ENCODE results near the gene DBF4. TPM values are rescaled to one million over a fixed set of nuclear protein-coding genes. Genes with fewer than 3 reads are reported as not detected.
"Not testable (repeated sequence)": the region's sequence is repeated elsewhere in the genome, so short reads cannot be mapped to it uniquely, and the experiment has no call there.

The DBF4 gene
- total and polyA plus RNA-seq, 4 donors, result 2.3 to 27.0 (median 3.7) TPM

DNA sequence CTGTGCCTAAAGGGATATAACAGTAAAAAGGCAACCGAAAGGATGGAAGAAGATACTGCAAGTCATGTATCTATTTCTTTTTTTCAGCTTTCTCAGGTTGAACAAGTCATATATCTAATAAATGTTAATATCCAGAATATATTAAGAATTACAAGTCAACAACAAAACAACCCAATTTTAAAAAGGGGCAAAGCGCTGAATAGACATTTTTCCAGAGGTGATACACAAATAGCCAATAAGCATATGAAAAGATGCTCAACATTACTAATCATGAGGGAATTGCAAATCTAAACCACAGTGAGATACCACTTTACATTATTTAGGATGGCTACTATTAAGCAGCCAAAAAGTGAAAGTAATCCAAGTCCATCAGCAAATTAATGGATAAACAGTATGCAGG, 23.0 kb downstream of the DBF4 start:
- peaks cover 0 to 6% (median 0%) of the 10 kb centered on the region in 4 donors for H3K36me3 ChIP-seq (ENCODE audit: control insufficient read depth in 4 of 4, insufficient read depth in 3 of 4, low read depth in 1 of 4, low read length in 3 of 4)
- WGBS, result 97% methylated on average over 2 of the region's 2 CpGs

DNA sequence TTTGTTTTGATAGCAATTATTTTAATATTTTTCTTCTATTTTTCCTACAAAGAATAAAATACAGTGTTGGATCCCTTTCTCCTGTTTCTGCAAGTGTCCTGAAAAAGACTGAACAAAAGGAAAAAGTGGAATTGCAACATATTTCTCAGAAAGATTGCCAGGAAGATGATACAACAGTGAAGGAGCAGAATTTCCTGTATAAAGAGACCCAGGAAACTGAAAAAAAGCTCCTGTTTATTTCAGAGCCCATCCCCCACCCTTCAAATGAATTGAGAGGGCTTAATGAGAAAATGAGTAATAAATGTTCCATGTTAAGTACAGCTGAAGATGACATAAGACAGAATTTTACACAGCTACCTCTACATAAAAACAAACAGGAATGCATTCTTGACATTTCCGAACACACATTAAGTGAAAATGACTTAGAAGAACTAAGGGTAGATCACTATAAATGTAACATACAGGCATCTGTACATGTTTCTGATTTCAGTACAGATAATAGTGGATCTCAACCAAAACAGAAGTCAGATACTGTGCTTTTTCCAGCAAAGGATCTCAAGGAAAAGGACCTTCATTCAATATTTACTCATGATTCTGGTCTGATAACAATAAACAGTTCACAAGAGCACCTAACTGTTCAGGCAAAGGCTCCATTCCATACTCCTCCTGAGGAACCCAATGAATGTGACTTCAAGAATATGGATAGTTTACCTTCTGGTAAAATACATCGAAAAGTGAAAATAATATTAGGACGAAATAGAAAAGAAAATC, 31.0 kb downstream of the DBF4 start:
- not testable (repeated sequence) for DNase-seq (ENCODE audit: low spot score); H3K27me3 ChIP-seq (ENCODE audit: control insufficient read depth in 4 of 4, insufficient read depth in 4 of 4, low read length in 3 of 4); H3K4me3 ChIP-seq (ENCODE audit: low read depth in 1 of 3, low read length in 3 of 3); H3K4me1 ChIP-seq (ENCODE audit: control insufficient read depth in 4 of 4, insufficient read depth in 4 of 4, low read length in 3 of 4); H3K36me3 ChIP-seq (ENCODE audit: control insufficient read depth in 4 of 4, insufficient read depth in 3 of 4, low read depth in 1 of 4, low read length in 3 of 4); H3K9ac ChIP-seq (ENCODE audit: low read depth in 1 of 2, low read length in 2 of 2); H3K9me3 ChIP-seq (ENCODE audit: control insufficient read depth in 4 of 4, low read length in 3 of 4); H3K27ac ChIP-seq (ENCODE audit: low read depth in 1 of 2, low read length in 2 of 2)
- WGBS, result 96% methylated on average over 3 of the region's 3 CpGs

More for the DNA sequence above, 23.0 kb downstream of the DBF4 start:
- Histone ChIP-seq H3K27ac (ENCODE audit: low read depth in 1 of 2, low read length in 2 of 2) (no peak overlapping the region), H3K4me1 (ENCODE audit: control insufficient read depth in 4 of 4, insufficient read depth in 4 of 4, low read length in 3 of 4) (no peaks in the 10 kb centered on the region), H3K4me3 (ENCODE audit: low read depth in 1 of 3, low read length in 3 of 3) (no peak overlapping the region), H3K9ac (ENCODE audit: low read depth in 1 of 2, low read length in 2 of 2) (no peak overlapping the region), H3K9me3 (ENCODE audit: control insufficient read depth in 4 of 4, low read length in 3 of 4) (no peaks in the 10 kb centered on the region), H3K27me3 (ENCODE audit: control insufficient read depth in 4 of 4, insufficient read depth in 4 of 4, low read length in 3 of 4) (no peaks in the 10 kb centered on the region)
- TF ChIP-seq HNF4A (conservative IDR thresholded peaks at IDR 0.05) (no peak), FOXA1 (IDR thresholded peaks at IDR 0.05) (no peak), GABPA (IDR thresholded peaks at IDR 0.05 in 1 of 2, conservative IDR thresholded peaks at IDR 0.05 in 1 of 2) (no peak), YY1 (IDR thresholded peaks at IDR 0.05) (no peak), REST (IDR thresholded peaks at IDR 0.05) (no peak), TAF1 (conservative IDR thresholded peaks at IDR 0.05) (no peak), FOXA2 (IDR thresholded peaks at IDR 0.05) (no peak), RXRA (IDR thresholded peaks at IDR 0.05) (no peak), JUND (IDR thresholded peaks at IDR 0.05) (no peak)
- TF ChIP-seq, protein P1, sequence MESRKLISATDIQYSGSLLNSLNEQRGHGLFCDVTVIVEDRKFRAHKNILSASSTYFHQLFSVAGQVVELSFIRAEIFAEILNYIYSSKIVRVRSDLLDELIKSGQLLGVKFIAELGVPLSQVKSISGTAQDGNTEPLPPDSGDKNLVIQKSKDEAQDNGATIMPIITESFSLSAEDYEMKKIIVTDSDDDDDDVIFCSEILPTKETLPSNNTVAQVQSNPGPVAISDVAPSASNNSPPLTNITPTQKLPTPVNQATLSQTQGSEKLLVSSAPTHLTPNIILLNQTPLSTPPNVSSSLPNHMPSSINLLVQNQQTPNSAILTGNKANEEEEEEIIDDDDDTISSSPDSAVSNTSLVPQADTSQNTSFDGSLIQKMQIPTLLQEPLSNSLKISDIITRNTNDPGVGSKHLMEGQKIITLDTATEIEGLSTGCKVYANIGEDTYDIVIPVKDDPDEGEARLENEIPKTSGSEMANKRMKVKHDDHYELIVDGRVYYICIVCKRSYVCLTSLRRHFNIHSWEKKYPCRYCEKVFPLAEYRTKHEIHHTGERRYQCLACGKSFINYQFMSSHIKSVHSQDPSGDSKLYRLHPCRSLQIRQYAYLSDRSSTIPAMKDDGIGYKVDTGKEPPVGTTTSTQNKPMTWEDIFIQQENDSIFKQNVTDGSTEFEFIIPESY (IDR thresholded peaks at IDR 0.05), result no peak
- TF ChIP-seq, protein P2, sequence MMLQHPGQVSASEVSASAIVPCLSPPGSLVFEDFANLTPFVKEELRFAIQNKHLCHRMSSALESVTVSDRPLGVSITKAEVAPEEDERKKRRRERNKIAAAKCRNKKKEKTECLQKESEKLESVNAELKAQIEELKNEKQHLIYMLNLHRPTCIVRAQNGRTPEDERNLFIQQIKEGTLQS (IDR thresholded peaks at IDR 0.05), result no peak
- TF ChIP-seq, protein P3, sequence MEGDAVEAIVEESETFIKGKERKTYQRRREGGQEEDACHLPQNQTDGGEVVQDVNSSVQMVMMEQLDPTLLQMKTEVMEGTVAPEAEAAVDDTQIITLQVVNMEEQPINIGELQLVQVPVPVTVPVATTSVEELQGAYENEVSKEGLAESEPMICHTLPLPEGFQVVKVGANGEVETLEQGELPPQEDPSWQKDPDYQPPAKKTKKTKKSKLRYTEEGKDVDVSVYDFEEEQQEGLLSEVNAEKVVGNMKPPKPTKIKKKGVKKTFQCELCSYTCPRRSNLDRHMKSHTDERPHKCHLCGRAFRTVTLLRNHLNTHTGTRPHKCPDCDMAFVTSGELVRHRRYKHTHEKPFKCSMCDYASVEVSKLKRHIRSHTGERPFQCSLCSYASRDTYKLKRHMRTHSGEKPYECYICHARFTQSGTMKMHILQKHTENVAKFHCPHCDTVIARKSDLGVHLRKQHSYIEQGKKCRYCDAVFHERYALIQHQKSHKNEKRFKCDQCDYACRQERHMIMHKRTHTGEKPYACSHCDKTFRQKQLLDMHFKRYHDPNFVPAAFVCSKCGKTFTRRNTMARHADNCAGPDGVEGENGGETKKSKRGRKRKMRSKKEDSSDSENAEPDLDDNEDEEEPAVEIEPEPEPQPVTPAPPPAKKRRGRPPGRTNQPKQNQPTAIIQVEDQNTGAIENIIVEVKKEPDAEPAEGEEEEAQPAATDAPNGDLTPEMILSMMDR (IDR thresholded peaks at IDR 0.05; ENCODE audit: low read depth, low read length, missing input control), result no peak
- DNase-seq (ENCODE audit: low spot score), result no peak

DNA sequence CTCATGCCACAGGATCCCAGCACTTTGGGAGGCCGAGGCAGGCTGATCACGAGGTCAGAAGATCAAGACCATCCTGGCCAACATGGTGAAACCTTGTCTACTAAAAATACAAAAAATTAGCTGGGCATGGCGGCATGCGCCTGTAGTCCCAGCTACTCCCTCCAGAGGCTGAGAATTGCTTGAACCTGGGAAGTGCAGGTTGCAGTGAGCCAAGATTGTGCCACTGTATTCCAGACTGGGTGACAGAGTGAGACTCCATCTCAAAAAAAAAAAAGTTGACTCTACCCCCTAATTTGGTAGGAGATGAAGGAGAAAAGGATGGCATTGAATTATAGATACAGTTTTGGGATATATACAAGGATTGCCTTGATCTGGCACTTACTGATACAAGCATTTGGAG, 32.5 kb downstream of the DBF4 start:
- 96% methylated on average over 4 of the region's 4 CpGs for WGBS

More for the DNA sequence above, 32.5 kb downstream of the DBF4 start:
- not testable (repeated sequence) for DNase-seq (ENCODE audit: low spot score); H3K36me3 ChIP-seq (ENCODE audit: control insufficient read depth in 4 of 4, insufficient read depth in 3 of 4, low read depth in 1 of 4, low read length in 3 of 4); H3K4me3 ChIP-seq (ENCODE audit: low read depth in 1 of 3, low read length in 3 of 3); H3K4me1 ChIP-seq (ENCODE audit: control insufficient read depth in 4 of 4, insufficient read depth in 4 of 4, low read length in 3 of 4); H3K27ac ChIP-seq (ENCODE audit: low read depth in 1 of 2, low read length in 2 of 2); H3K27me3 ChIP-seq (ENCODE audit: control insufficient read depth in 4 of 4, insufficient read depth in 4 of 4, low read length in 3 of 4); H3K9me3 ChIP-seq (ENCODE audit: control insufficient read depth in 4 of 4, low read length in 3 of 4); H3K9ac ChIP-seq (ENCODE audit: low read depth in 1 of 2, low read length in 2 of 2)

Measured in liver (tissue), 9 donors.